HEK293 (cell line): ENCODE data around the gene ZCCHC14.

Experiments used
- CTCF ChIP-seq: fragments of 450-650 bp; formaldehyde crosslinking; IDR thresholded peaks from 2 replicates; pipeline ENCODE4 v1.5.1; 2016; ENCODE audit warnings: missing biosample characterization, missing genetic modification characterization
- ZBTB49 ChIP-seq: fragments of 450-650 bp; formaldehyde crosslinking; IDR thresholded peaks from 2 replicates; pipeline ENCODE4 v1.5.1; 2016; ENCODE audit warnings: missing biosample characterization, missing genetic modification characterization, low read depth
- ZFP3 ChIP-seq: fragments of 450-650 bp; formaldehyde crosslinking; IDR thresholded peaks from 2 replicates; pipeline ENCODE4 v1.5.1; 2016; ENCODE audit warnings: low read depth, missing biosample characterization, missing genetic modification characterization
- ZNF114 ChIP-seq: fragments of 450-650 bp; formaldehyde crosslinking; IDR thresholded peaks from 2 replicates; pipeline ENCODE4 v1.5.0; 2017; ENCODE audit warnings: missing biosample characterization, missing genetic modification characterization
- ZNF394 ChIP-seq: fragments of 450-650 bp; formaldehyde crosslinking; IDR thresholded peaks from 2 replicates; pipeline ENCODE4 v1.5.1; 2016; ENCODE audit warnings: missing biosample characterization, missing genetic modification characterization, mild to moderate bottlenecking, moderate library complexity, borderline replicate concordance
- ZNF837 ChIP-seq: fragments of 450-650 bp; formaldehyde crosslinking; IDR thresholded peaks from 2 replicates; pipeline ENCODE4 v1.5.1; 2016; ENCODE audit warnings: missing biosample characterization, missing genetic modification characterization
- ZSCAN30 ChIP-seq: fragments of 450-650 bp; IDR thresholded peaks from 2 replicates; pipeline ENCODE4 v1.5.1; 2018; ENCODE audit warnings: missing biosample characterization, mild to moderate bottlenecking, missing genetic modification characterization, moderate library complexity
- TF ChIP-seq, protein P1 (sequence below): fragments of 450-650 bp; formaldehyde crosslinking; IDR thresholded peaks from 2 replicates; pipeline ENCODE4 v1.5.1; 2016; ENCODE audit warnings: missing biosample characterization, missing genetic modification characterization

DNA sequence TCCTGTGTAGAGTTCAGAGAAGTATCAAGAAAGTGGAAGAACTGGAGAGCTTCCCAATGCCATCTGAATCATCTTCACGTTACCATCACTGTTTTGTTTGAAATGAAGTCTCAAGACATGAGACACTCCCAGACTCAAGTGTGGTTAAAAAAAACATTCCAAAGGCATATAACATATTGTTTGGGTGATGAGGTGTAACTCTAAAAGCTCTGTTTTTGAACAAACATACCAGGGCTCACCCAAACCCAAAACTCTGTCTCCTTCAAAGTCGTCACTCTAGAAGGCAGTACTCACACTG, 6.3 kb upstream of the ZCCHC14 start:
- TF ChIP-seq ZNF837 (tag by site-specific recombination) (no peak), CTCF (tag by site-specific recombination) (no peak), ZNF114 (tag by site-specific recombination) (no peak), ZNF394 (tag by site-specific recombination) (no peak), ZFP3 (no peak), ZBTB49 (tag by site-specific recombination) (no peak), ZSCAN30 (tag by site-specific recombination) (no peak)
- TF ChIP-seq, protein P1, sequence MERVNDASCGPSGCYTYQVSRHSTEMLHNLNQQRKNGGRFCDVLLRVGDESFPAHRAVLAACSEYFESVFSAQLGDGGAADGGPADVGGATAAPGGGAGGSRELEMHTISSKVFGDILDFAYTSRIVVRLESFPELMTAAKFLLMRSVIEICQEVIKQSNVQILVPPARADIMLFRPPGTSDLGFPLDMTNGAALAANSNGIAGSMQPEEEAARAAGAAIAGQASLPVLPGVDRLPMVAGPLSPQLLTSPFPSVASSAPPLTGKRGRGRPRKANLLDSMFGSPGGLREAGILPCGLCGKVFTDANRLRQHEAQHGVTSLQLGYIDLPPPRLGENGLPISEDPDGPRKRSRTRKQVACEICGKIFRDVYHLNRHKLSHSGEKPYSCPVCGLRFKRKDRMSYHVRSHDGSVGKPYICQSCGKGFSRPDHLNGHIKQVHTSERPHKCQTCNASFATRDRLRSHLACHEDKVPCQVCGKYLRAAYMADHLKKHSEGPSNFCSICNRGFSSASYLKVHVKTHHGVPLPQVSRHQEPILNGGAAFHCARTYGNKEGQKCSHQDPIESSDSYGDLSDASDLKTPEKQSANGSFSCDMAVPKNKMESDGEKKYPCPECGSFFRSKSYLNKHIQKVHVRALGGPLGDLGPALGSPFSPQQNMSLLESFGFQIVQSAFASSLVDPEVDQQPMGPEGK (tag by site-specific recombination): no peak
